Fibroblast of the aortic adventitia (primary cell): ENCODE measurements around the gene NUP35. TPM values are rescaled to one million over a fixed set of nuclear protein-coding genes. Genes with fewer than 3 reads are reported as not detected.
A peak's percentile ranks its signal among the peaks of the same experiment; 100 is the strongest.
"Not testable (repeated sequence)": the region's sequence is repeated elsewhere in the genome, so short reads cannot be mapped to it uniquely, and the experiment has no call there.

ENCODE experiments used
- DNase-seq: peaks from one replicate; pipeline ENCODE4 v3.0.0-alpha.2; 2010; ENCODE audit warnings: low read depth
- H3K4me3 ChIP-seq: 2 replicates; pipeline ENCODE4 v1.5.1; 2011; ENCODE audit warnings: low read depth, mild to moderate bottlenecking, control low read depth, low read length, moderate library complexity
- total RNA-seq: library from RNA; depleted of rRNA; stranded (reverse); fragments of >200 nt; gene quantifications from 2 replicates; pipeline ENCODE4 v1.2.3, GENCODE V29; 2012; ENCODE audit warnings: low replicate concordance
- TF ChIP-seq, protein P1 (sequence below): IDR thresholded peaks from 2 replicates; pipeline ENCODE4 v1.5.1; 2011; ENCODE audit warnings: mild to moderate bottlenecking, low read length, control low read depth, inconsistent platforms; ENCODE audit not compliant: insufficient read depth

NUP35 gene
- total RNA-seq, 1 donor = 22.3 TPM

DNA sequence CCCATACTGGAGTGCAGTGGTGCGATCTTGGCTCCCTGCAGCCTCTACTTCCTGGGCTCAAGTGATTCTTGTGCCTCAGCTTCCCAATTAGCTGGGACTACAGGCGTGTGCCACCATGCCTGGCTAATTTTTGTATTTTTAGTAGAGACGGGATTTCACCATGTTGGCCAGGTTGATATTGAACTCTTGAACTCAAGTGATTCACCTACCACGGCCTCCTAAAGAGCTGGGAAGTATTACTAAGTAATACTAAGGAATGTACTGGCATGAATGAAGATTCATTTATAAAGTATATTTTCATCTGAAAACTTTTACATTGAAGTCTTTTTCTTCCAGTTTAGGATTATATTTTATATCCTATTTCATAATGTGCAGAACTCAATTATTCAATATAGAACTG is 38.1 kb downstream of the NUP35 start:
- TF ChIP-seq, protein P1, sequence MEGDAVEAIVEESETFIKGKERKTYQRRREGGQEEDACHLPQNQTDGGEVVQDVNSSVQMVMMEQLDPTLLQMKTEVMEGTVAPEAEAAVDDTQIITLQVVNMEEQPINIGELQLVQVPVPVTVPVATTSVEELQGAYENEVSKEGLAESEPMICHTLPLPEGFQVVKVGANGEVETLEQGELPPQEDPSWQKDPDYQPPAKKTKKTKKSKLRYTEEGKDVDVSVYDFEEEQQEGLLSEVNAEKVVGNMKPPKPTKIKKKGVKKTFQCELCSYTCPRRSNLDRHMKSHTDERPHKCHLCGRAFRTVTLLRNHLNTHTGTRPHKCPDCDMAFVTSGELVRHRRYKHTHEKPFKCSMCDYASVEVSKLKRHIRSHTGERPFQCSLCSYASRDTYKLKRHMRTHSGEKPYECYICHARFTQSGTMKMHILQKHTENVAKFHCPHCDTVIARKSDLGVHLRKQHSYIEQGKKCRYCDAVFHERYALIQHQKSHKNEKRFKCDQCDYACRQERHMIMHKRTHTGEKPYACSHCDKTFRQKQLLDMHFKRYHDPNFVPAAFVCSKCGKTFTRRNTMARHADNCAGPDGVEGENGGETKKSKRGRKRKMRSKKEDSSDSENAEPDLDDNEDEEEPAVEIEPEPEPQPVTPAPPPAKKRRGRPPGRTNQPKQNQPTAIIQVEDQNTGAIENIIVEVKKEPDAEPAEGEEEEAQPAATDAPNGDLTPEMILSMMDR = no peak
- H3K4me3 ChIP-seq = no peak overlapping the region
- DNase-seq = peak; percentile 30

DNA sequence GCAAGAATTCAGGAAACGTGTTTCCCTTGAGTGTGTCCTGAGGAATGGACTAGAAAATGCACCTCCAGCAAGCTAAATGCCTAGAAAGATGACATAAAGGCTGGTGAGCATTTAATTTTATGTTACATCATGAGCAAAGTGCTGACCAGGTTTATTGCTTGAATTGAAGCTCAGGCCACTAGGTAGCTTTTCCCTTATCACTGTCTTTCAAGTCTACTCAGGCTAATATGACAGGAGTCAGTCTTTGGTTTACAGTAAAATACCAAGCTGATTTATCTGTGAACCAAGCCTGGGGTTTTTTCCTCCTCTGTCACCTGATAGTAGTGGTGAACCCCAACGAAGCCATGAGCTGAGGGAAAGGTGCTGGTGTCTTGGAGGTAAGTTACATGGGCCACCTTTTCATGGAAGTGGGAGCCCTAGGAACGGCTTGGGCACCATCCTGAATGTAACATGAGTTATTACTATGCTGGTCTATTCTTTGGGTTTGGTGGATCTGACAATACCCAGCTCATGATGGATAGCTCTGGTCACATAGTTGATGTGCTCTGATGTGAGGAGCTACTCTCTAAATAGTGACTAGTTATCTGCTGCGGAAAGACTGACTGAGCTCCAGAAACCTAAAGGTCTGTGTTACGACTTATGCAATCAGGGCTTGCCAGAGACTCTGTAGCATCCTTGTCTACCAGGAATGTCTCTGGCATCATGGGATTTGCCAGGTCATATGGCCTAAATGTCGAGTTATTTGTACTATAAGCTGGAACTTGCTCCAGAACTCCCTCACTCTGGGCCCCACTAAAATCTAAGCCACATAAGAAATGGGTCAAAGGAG is 39.8 kb downstream of the NUP35 start:
- TF ChIP-seq, protein P1 = no peak
- DNase-seq = no peak
- no peak overlapping the region for H3K4me3 ChIP-seq

DNA sequence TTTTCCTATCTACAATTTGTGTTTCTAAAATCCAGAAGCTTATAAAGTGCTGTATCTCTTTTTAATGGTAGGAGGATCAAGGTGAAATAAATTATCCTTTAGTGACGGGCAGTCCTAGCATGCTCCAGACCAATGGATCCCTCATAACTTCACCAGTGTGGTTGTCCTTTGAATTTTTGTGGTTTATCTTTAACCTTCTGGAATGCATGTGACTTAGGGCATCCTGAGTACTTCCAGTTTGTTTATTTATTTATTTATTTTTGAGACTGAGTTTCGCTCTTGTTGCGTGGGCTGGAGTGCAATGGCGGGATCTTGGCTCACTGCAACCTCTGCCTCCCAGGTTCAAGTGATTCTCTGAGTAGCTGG is 40.4 kb downstream of the NUP35 start:
- DNase-seq = no peak
- H3K4me3 ChIP-seq = no peak overlapping the region
- TF ChIP-seq, protein P1 = no peak

GRCh38 chr2:183166210-183166609 is 42.0 kb downstream of the NUP35 start:
- DNase-seq = no peak
- H3K4me3 ChIP-seq = no peak overlapping the region
- TF ChIP-seq, protein P1 = no peak

- H3K4me3 ChIP-seq, DNase-seq: not testable (repeated sequence)
These were observed 42.7 kb downstream of the NUP35 start for GRCh38 chr2:183166976-183167375.

DNA sequence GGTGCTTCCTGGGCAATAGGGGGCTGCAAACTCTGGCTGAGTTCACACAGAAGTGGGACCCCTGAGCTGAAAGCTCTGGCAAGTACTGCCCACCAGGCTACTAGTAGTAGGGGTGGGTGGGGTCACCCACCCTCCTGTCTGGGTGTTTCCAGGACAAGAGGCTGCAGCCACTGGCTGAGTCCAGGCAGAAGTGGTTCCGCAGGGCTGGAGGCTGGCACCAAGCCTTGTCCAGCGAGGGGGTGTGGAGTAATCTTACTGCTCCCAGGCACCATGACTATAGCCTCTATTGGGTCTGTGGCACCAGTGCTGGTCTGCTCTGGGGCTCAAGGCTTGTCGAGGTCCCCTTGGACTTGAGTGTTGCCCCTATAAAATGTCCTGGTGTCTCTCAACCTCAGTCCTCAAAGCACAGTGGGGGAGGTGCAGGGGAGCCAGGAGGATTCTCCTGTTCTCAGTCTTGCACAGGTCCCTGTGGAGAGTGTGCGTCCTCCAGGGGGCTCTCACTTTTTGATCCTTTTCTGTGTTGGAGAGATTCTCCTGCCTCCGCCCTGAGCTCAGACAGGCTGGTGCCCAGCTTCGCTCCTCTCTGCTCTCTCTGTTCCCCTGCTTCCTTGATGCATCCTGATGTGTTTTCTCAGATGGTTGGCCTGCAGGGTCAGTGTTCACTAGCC is 48.1 kb downstream of the NUP35 start:
- DNase-seq = no peak
- H3K4me3 ChIP-seq = no peak overlapping the region
- TF ChIP-seq, protein P1 = no peak

GRCh38 chr2:183179156-183179555 is 54.9 kb downstream of the NUP35 start:
- DNase-seq = no peak
- H3K4me3 ChIP-seq = no peak overlapping the region
- TF ChIP-seq, protein P1 = no peak
